Measurements from ENCODE around the gene AP2B1.
"Not testable (repeated sequence)": the region's sequence is repeated elsewhere in the genome, so short reads cannot be mapped to it uniquely, and the experiment has no call there.

The AP2B1 gene

GRCh38 chr17:35587074-35587961 lies at the start of gene AP2B1:
Gene AP2B1 (plus strand): TSS chr17:35587322. CDS start chr17:35594031, 6,709 bp downstream.
- peak; percentile 99 for DNase-seq (ENCODE audit: low read depth, low spot score)

GRCh38 chr17:35537601-35538141 lies 49.5 kb upstream of the AP2B1 start, which contains the start of gene SLFN12L:
Gene SLFN12L (minus strand): TSS chr17:35537678. CDS start chr17:35522364, 15,314 bp downstream.
- no peak for DNase-seq (ENCODE audit: low read depth, low spot score)

GRCh38 chr17:35539659-35540026 lies 47.5 kb upstream of the AP2B1 start:
- DNase-seq (ENCODE audit: low read depth, low spot score): no peak

GRCh38 chr17:35540589-35541404 lies 46.3 kb upstream of the AP2B1 start:
- DNase-seq (ENCODE audit: low read depth, low spot score): no peak

GRCh38 chr17:35541434-35541833 lies 45.7 kb upstream of the AP2B1 start:
- DNase-seq (ENCODE audit: low read depth, low spot score): no peak

GRCh38 chr17:35542990-35543389 lies 44.1 kb upstream of the AP2B1 start:
- DNase-seq (ENCODE audit: low read depth, low spot score): no peak

GRCh38 chr17:35543856-35544255 lies 43.3 kb upstream of the AP2B1 start:
- DNase-seq (ENCODE audit: low read depth, low spot score): no peak

GRCh38 chr17:35545150-35545549 lies 42.0 kb upstream of the AP2B1 start:
- DNase-seq (ENCODE audit: low read depth, low spot score): no peak

- DNase-seq (ENCODE audit: low read depth, low spot score): no peak
These were observed 40.6 kb upstream of the AP2B1 start for GRCh38 chr17:35546487-35546886.

- no peak for DNase-seq (ENCODE audit: low read depth, low spot score)
These were observed 38.8 kb upstream of the AP2B1 start for GRCh38 chr17:35548208-35548810.

GRCh38 chr17:35548978-35549377 lies 38.1 kb upstream of the AP2B1 start:
- DNase-seq (ENCODE audit: low read depth, low spot score): no peak

- DNase-seq (ENCODE audit: low read depth, low spot score): no peak
These were observed 33.8 kb upstream of the AP2B1 start for GRCh38 chr17:35553310-35553709.

- no peak for DNase-seq (ENCODE audit: low read depth, low spot score)
These were observed 32.5 kb upstream of the AP2B1 start for GRCh38 chr17:35554668-35555067.

- DNase-seq (ENCODE audit: low read depth, low spot score): no peak
These were observed 31.4 kb upstream of the AP2B1 start for GRCh38 chr17:35555691-35556090.

- no peak for DNase-seq (ENCODE audit: low read depth, low spot score)
These were observed 29.8 kb upstream of the AP2B1 start for GRCh38 chr17:35557353-35557752.

GRCh38 chr17:35559495-35560210 lies 27.5 kb upstream of the AP2B1 start:
- DNase-seq (ENCODE audit: low read depth, low spot score): no peak

GRCh38 chr17:35560703-35561102 lies 26.4 kb upstream of the AP2B1 start, which contains the start of gene SLFN14:
Gene SLFN14 (minus strand): TSS chr17:35560819. CDS start chr17:35558062, 2,757 bp downstream.
- no peak for DNase-seq (ENCODE audit: low read depth, low spot score)

- DNase-seq (ENCODE audit: low read depth, low spot score): not testable (repeated sequence)
These were observed 23.9 kb upstream of the AP2B1 start for GRCh38 chr17:35563181-35563580.

GRCh38 chr17:35566968-35567367 lies 20.2 kb upstream of the AP2B1 start:
- no peak for DNase-seq (ENCODE audit: low read depth, low spot score)

GRCh38 chr17:35568561-35568960 lies 18.6 kb upstream of the AP2B1 start:
- DNase-seq (ENCODE audit: low read depth, low spot score): peak; percentile 33

GRCh38 chr17:35569405-35569804 lies 17.7 kb upstream of the AP2B1 start:
- DNase-seq (ENCODE audit: low read depth, low spot score): no peak
